HepG2 (cell line): ENCODE data around the gene CDK14. TPM values are rescaled to one million over a fixed set of nuclear protein-coding genes. Genes with fewer than 3 reads are reported as not detected.

ENCODE experiments used
- ATAC-seq: fragments of 200-7000 bp; cut with Tn5 transposase; 3 replicates; pipeline ENCODE4 v1.9.1; 2020; ENCODE audit warnings: mild to moderate bottlenecking, moderate library complexity
- BruUV-seq: library from RNA; stranded (reverse); fragments of 400-500 nt; replicated peaks from 2 replicates; lab custom pipeline; 2021; lab: Mats Ljungman, UMichigan
- CTCF ChIA-PET: fragments of 300-600 bp; formaldehyde crosslinking; extraction: SDS; loops from one replicate; lab custom pipeline; 2021; ENCODE audit warnings: low total read pairs, inconsistent platforms, low intra/inter-chr PET ratio; lab: Yijun Ruan, JAX
- POLR2A ChIA-PET: fragments of 350-600 bp; sonication (Branson Sonifier 250); formaldehyde crosslinking; loops from one replicate; lab custom pipeline; 2020; ENCODE audit warnings: antibody characterized with exemption, inconsistent platforms; lab: Yijun Ruan, JAX
- DNase-seq: peaks from one replicate; pipeline ENCODE4 v3.0.0-alpha.2; 2015; ENCODE audit warnings: low spot score
- FAIRE-seq: peaks from 3 replicates; lab custom pipeline; 2011; peaks lifted over from hg19 to GRCh38; lab: Jason Lieb, UNC
- H2AFZ ChIP-seq: one replicate; pipeline ENCODE4 v1.6.1; 2011; ENCODE audit warnings: low read length, inconsistent platforms
- H3K27ac ChIP-seq: fragments of 300-600 bp; 3 replicates; pipeline ENCODE4 v1.8.0; 2011; ENCODE audit warnings: mixed run types, mild to moderate bottlenecking, mixed read lengths, low read length, inconsistent platforms; ENCODE audit not compliant: insufficient read depth; ENCODE audit errors: extremely low read length
- H3K27me3 ChIP-seq, 2 experiments: fragments of 200-600 bp in 1 of 2; 2 replicates in 1 of 2; 3 replicates in 1 of 2; pipeline versions ENCODE4 v1.6.0 to v1.8.0; 2011; ENCODE audit warnings: low read length in 2 of 2, mild to moderate bottlenecking in 2 of 2, moderate library complexity in 2 of 2, inconsistent platforms in 1 of 2; ENCODE audit not compliant: insufficient read depth in 2 of 2, control insufficient read depth in 1 of 2
- H3K36me3 ChIP-seq, 2 experiments: fragments of 200-600 bp in 1 of 2; replicated peaks in 1 of 2; 2 replicates in 1 of 2; 3 replicates in 1 of 2; pipeline versions ENCODE4 v1.5.1 to v1.8.0; 2011; ENCODE audit warnings: low read length in 2 of 2, inconsistent platforms in 1 of 2; ENCODE audit not compliant: insufficient read depth in 2 of 2, control insufficient read depth in 1 of 2
- H3K4me1 ChIP-seq: 2 replicates; pipeline ENCODE4 v1.5.1; 2012; ENCODE audit warnings: low read length, inconsistent platforms; ENCODE audit not compliant: insufficient read depth
- H3K4me2 ChIP-seq: 2 replicates; pipeline ENCODE4 v1.6.0; 2011; ENCODE audit warnings: low read depth, low read length, inconsistent platforms
- H3K4me3 ChIP-seq, 3 experiments: fragments of 200-600 bp in 1 of 3; sonication (generic), shearing (Covaris generic) in 1 of 3; replicated peaks in 1 of 3; 2 replicates each; pipeline ENCODE4 v1.5.1; 2011 to 2016; ENCODE audit warnings: low read length in 3 of 3, inconsistent platforms in 2 of 3, low read depth in 2 of 3, mild to moderate bottlenecking in 2 of 3, control low read depth in 1 of 3, mixed read lengths in 1 of 3; ENCODE audit not compliant: insufficient read depth in 1 of 3
- H3K79me2 ChIP-seq: one replicate; pipeline ENCODE4 v1.6.1; 2011; ENCODE audit warnings: low read length, inconsistent platforms; ENCODE audit not compliant: insufficient read depth
- H3K9ac ChIP-seq: 2 replicates; pipeline ENCODE4 v1.6.0; 2011; ENCODE audit warnings: mild to moderate bottlenecking, low read depth, low read length, inconsistent platforms; ENCODE audit not compliant: insufficient read depth
- H3K9me3 ChIP-seq: 2 replicates; pipeline ENCODE4 v1.5.1; 2012; ENCODE audit warnings: mild to moderate bottlenecking, low read length
- H4K20me1 ChIP-seq: 2 replicates; pipeline ENCODE4 v1.6.0; 2011; ENCODE audit warnings: inconsistent platforms, mild to moderate bottlenecking, low read length, moderate library complexity; ENCODE audit not compliant: insufficient read depth
- ADNP ChIP-seq: sonication (generic); formaldehyde crosslinking; IDR thresholded peaks from 2 replicates; pipeline ENCODE4 v1.4.0; 2020; ENCODE audit warnings: missing genetic modification reagents
- AHR ChIP-seq: IDR thresholded peaks from 2 replicates; pipeline ENCODE4 v1.6.1; 2018; ENCODE audit warnings: missing genetic modification reagents, missing compliant biosample characterization
- ATRX ChIP-seq: sonication (generic); formaldehyde crosslinking; IDR thresholded peaks from 2 replicates; pipeline ENCODE4 v1.4.0; 2020; ENCODE audit warnings: missing genetic modification reagents, borderline replicate concordance
- ELK4 ChIP-seq: sonication (generic); formaldehyde crosslinking; IDR thresholded peaks from 2 replicates; pipeline ENCODE4 v1.9.0; 2021; ENCODE audit warnings: missing genetic modification reagents, borderline replicate concordance
- FOSL2 ChIP-seq: sonication (generic); formaldehyde crosslinking; IDR thresholded peaks from 2 replicates; pipeline ENCODE4 v1.4.0; 2020; ENCODE audit warnings: missing genetic modification reagents
- NBN ChIP-seq: fragments of 450-650 bp; conservative IDR thresholded peaks from 2 replicates; pipeline ENCODE4 v1.6.1; 2017
- NPAS2 ChIP-seq: sonication (generic); formaldehyde crosslinking; IDR thresholded peaks from 2 replicates; pipeline ENCODE4 v1.8.0; 2022; ENCODE audit warnings: mild to moderate bottlenecking, missing genetic modification reagents, borderline replicate concordance
- TGIF2 ChIP-seq: IDR thresholded peaks from 2 replicates; pipeline ENCODE4 v1.6.1; 2016; ENCODE audit warnings: control low read depth, missing compliant biosample characterization
- THAP11 ChIP-seq: IDR thresholded peaks from 2 replicates; pipeline ENCODE4 v1.6.1; 2016; ENCODE audit warnings: missing biosample characterization, missing genetic modification reagents
- ZMYM2 ChIP-seq: sonication (generic); formaldehyde crosslinking; IDR thresholded peaks from 2 replicates; pipeline ENCODE4 v1.8.0; 2022; ENCODE audit warnings: mild to moderate bottlenecking, missing genetic modification reagents
- ZNF33B ChIP-seq: sonication (generic); formaldehyde crosslinking; IDR thresholded peaks from 2 replicates; pipeline ENCODE4 v1.5.1; 2020; ENCODE audit warnings: mild to moderate bottlenecking, missing genetic modification reagents
- ZNF367 ChIP-seq: sonication (generic); formaldehyde crosslinking; IDR thresholded peaks from 2 replicates; pipeline ENCODE4 v1.4.0; 2020; ENCODE audit warnings: missing genetic modification reagents, borderline replicate concordance
- ZNF431 ChIP-seq: sonication (generic); formaldehyde crosslinking; IDR thresholded peaks from 2 replicates; pipeline ENCODE4 v1.9.0; 2022; ENCODE audit warnings: missing genetic modification reagents, low read depth, mild to moderate bottlenecking, borderline replicate concordance
- WGBS: methylation state at CpG from one replicate; pipeline ENCODE4 v1.1.6; 2017; ENCODE audit warnings: low lambda C conversion rate; 5-methylcytosine and 5-hydroxymethylcytosine counted together
- in situ Hi-C: cut with HindIII; loops from 2 replicates; pipeline ENCODE4 v1.10.0; 2017; ENCODE audit warnings: low pct_unique_long_range_greater_than_20kb; ENCODE audit not compliant: extremely low pct_ligation_motif_present
- intact Hi-C: fragments of 100-400 bp; cut with micrococcal nuclease; formaldehyde crosslinking; loops from one replicate; pipeline ENCODE4 v1.10.0; 2022; ENCODE audit not compliant: unreplicated experiment
- polyA plus RNA-seq, 8 experiments: library from polyadenylated mRNA; depleted of rRNA in 3 of 8; stranded (reverse) in 7 of 8; unstranded in 1 of 8; fragments of >200 nt; fragmentation: Illumina TruSeq in 4 of 8; extraction: Trizol in 4 of 8; gene quantifications; 2 replicates each; pipeline versions ENCODE4 v1.2.1 to v1.2.3, GENCODE V29; 2011 to 2016; ENCODE audit warnings: low read depth in 4 of 8, missing spikeins in 1 of 8, mixed read lengths in 1 of 8; ENCODE audit not compliant: insufficient read depth in 1 of 8
- total RNA-seq, 5 experiments: library from RNA; depleted of rRNA; stranded (reverse); fragments of >200 nt; fragmentation: Illumina TruSeq; extraction: Trizol; gene quantifications; 2 replicates each; pipeline ENCODE4 v1.2.3, GENCODE V29; 2016; ENCODE audit warnings: low read depth in 1 of 5
- TF ChIP-seq, protein P1 (sequence below): sonication (generic); formaldehyde crosslinking; IDR thresholded peaks from 2 replicates; pipeline ENCODE4 v1.4.0; 2020; ENCODE audit warnings: missing genetic modification reagents
- TF ChIP-seq, protein P2 (sequence below): sonication (generic); formaldehyde crosslinking; conservative IDR thresholded peaks from 2 replicates; pipeline ENCODE4 v1.8.0; 2022; ENCODE audit warnings: mild to moderate bottlenecking, moderate library complexity, missing genetic modification reagents
- TF ChIP-seq, protein P3 (sequence below): sonication (generic); formaldehyde crosslinking; IDR thresholded peaks from 2 replicates; pipeline ENCODE4 v1.4.0; 2020; ENCODE audit warnings: mild to moderate bottlenecking, missing genetic modification reagents

Gene CDK14
- total and polyA plus RNA-seq, 2 of the 13 experiments (the other 11 are each of a cell fraction or from before 2014, with no cell fraction given), result 0.26 to 0.71 TPM

GRCh38 chr7:90680484-90680883 is 84.4 kb downstream of the CDK14 start (continued):
- TF ChIP-seq, protein P1, sequence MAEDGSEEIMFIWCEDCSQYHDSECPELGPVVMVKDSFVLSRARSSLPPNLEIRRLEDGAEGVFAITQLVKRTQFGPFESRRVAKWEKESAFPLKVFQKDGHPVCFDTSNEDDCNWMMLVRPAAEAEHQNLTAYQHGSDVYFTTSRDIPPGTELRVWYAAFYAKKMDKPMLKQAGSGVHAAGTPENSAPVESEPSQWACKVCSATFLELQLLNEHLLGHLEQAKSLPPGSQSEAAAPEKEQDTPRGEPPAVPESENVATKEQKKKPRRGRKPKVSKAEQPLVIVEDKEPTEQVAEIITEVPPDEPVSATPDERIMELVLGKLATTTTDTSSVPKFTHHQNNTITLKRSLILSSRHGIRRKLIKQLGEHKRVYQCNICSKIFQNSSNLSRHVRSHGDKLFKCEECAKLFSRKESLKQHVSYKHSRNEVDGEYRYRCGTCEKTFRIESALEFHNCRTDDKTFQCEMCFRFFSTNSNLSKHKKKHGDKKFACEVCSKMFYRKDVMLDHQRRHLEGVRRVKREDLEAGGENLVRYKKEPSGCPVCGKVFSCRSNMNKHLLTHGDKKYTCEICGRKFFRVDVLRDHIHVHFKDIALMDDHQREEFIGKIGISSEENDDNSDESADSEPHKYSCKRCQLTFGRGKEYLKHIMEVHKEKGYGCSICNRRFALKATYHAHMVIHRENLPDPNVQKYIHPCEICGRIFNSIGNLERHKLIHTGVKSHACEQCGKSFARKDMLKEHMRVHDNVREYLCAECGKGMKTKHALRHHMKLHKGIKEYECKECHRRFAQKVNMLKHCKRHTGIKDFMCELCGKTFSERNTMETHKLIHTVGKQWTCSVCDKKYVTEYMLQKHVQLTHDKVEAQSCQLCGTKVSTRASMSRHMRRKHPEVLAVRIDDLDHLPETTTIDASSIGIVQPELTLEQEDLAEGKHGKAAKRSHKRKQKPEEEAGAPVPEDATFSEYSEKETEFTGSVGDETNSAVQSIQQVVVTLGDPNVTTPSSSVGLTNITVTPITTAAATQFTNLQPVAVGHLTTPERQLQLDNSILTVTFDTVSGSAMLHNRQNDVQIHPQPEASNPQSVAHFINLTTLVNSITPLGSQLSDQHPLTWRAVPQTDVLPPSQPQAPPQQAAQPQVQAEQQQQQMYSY, result no peak
- TF ChIP-seq THAP11 (no peak), NPAS2 (CRISPR knock-in tag) (no peak), ZNF367 (CRISPR knock-in tag) (no peak), ELK4 (CRISPR knock-in tag) (no peak)

DNA sequence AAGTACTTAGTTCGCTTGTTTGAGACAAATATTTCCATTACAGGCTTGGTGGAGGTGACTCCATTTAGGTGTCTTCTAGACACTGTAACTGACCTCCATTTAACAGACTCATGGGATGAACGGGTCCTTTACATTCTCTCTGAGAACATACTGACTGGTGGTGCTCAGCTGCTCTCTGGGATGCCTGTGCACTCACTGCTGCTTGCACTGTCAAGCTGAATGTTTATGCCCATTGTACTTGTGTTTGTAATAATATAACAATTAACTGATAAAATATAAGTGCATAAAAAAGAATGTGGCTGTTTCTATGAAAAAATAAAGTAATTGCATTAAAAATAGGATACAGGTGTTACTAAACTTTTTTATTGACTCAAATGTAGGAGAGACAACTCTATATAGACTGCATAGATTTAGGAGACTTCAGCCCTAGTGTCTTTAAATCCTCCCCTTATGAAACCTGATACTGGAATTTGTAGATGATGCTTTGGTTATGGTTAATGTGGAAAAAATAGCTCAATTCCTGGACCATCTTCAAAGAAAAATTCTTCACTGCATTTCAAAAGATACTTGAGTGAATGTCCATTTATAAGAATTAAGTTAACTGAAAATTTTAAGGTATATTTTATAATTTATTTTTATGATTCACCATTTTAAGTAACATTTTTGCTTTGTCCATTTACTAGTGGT is 85.4 kb downstream of the CDK14 start:
- TF ChIP-seq ADNP (CRISPR knock-in tag) (no peak), TGIF2 (CRISPR knock-in tag) (no peak), NBN (no peak), ZNF33B (CRISPR knock-in tag) (no peak), ZNF431 (CRISPR knock-in tag) (no peak), ATRX (CRISPR knock-in tag) (no peak), AHR (CRISPR knock-in tag) (no peak), FOSL2 (CRISPR knock-in tag) (no peak), ZMYM2 (CRISPR knock-in tag) (no peak)
- TF ChIP-seq, protein P2, sequence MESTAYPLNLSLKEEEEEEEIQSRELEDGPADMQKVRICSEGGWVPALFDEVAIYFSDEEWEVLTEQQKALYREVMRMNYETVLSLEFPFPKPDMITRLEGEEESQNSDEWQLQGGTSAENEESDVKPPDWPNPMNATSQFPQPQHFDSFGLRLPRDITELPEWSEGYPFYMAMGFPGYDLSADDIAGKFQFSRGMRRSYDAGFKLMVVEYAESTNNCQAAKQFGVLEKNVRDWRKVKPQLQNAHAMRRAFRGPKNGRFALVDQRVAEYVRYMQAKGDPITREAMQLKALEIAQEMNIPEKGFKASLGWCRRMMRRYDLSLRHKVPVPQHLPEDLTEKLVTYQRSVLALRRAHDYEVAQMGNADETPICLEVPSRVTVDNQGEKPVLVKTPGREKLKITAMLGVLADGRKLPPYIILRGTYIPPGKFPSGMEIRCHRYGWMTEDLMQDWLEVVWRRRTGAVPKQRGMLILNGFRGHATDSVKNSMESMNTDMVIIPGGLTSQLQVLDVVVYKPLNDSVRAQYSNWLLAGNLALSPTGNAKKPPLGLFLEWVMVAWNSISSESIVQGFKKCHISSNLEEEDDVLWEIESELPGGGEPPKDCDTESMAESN (CRISPR knock-in tag), result no peak
- TF ChIP-seq, protein P3, sequence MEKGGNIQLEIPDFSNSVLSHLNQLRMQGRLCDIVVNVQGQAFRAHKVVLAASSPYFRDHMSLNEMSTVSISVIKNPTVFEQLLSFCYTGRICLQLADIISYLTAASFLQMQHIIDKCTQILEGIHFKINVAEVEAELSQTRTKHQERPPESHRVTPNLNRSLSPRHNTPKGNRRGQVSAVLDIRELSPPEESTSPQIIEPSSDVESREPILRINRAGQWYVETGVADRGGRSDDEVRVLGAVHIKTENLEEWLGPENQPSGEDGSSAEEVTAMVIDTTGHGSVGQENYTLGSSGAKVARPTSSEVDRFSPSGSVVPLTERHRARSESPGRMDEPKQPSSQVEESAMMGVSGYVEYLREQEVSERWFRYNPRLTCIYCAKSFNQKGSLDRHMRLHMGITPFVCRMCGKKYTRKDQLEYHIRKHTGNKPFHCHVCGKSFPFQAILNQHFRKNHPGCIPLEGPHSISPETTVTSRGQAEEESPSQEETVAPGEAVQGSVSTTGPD, result no peak
- H3K4me3 ChIP-seq, result no peak overlapping the region
- DNase-seq (no peak), ATAC-seq (no peak), FAIRE-seq (no peak)
- no peak overlapping the region for H3K9ac ChIP-seq
- no peaks in the 10 kb centered on the region for H4K20me1 ChIP-seq
- H3K36me3 ChIP-seq, result no peaks in the 10 kb centered on the region
- in situ Hi-C loops (no loop called here), intact Hi-C loops (no loop called here)
- H3K79me2 ChIP-seq, result no peaks in the 10 kb centered on the region
- BruUV-seq, result no TSS peak
- H3K27ac ChIP-seq, result no peak overlapping the region
- no peak overlapping the region for H3K4me2 ChIP-seq
- 0% methylated on average over 2 of the region's 2 CpGs for WGBS
- ChIA-PET POLR2A (no interaction called here), CTCF (no interaction called here)
- H2AFZ ChIP-seq, result no peak overlapping the region
- H3K4me1 ChIP-seq, result no peaks in the 10 kb centered on the region
- no peaks in the 10 kb centered on the region for H3K9me3 ChIP-seq
- H3K27me3 ChIP-seq, result no peaks in the 10 kb centered on the region
